Measurements from ENCODE around the gene COL1A2.

Gene COL1A2

DNA sequence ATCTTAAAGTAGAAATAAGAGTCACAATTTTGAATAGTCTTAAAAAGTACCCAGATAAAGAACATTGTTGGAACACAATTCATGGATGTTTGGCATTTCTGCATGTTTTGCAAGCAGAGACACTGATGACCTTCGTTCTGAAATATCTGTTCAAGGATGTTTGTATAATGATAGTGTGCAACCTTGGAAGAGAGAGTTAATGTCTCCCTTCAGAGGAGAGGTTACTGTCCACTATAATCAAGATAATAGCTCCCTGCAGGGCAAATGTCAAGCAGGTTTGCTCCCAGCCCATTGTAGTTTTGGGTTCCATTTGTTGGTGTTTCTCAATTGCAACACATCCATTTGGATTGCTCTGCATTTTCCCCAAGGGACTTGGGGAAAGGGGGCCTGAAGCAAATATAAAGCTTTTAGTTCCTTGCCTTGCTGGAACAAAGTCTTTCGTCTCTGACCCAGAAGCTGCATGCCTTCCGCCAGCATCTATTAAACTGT lies 45.2 kb downstream of the COL1A2 start:
- no peaks in the 10 kb centered on the region for H3K27me3 ChIP-seq (ENCODE audit: control insufficient read depth, insufficient read depth, low read length)
- no peak overlapping the region for H3K27ac ChIP-seq (ENCODE audit: low read length)
- H3K9ac ChIP-seq (ENCODE audit: low read length), result no peak overlapping the region
- peaks cover 8% of the 10 kb centered on the region for H3K4me1 ChIP-seq (ENCODE audit: control insufficient read depth, low read depth, low read length)
- H3K9me3 ChIP-seq (ENCODE audit: control insufficient read depth, low read depth, low read length), result no peaks in the 10 kb centered on the region
- no peak overlapping the region for H3K4me3 ChIP-seq (ENCODE audit: low read length)
- H3K36me3 ChIP-seq (ENCODE audit: control insufficient read depth, low read depth, low read length), result no peaks in the 10 kb centered on the region

DNA sequence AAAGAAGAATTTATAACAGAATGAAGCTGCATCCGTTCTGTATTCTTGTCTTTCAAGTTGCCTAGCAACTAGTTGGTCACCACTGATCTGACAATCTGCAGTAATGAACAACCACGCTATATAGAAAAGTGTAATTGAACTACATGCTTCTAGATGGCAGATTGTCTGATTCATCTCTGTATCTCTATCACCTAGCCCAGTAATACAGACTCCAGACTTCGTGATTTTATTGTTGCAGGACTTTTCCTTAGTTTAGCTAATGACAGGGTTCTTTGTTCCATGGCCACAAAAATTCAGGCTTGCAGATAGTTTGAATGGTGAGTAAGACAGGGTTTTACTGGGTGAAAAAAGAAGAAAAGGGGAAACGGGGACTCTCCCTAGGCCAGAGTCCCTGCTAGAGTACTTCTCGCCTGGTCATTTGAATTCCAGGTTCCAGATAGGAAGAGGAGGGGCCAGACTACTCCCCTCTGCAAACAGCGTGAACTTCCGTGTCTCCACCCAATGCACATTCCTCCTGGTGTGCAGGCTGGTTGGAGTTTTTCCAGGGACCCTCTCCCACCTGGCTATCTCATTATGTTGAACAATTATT lies 45.9 kb downstream of the COL1A2 start:
- no peaks in the 10 kb centered on the region for H3K36me3 ChIP-seq (ENCODE audit: control insufficient read depth, low read depth, low read length)
- H3K4me3 ChIP-seq (ENCODE audit: low read length), result no peak overlapping the region
- no peak overlapping the region for H3K9ac ChIP-seq (ENCODE audit: low read length)
- H3K27ac ChIP-seq (ENCODE audit: low read length), result no peak overlapping the region
- no peaks in the 10 kb centered on the region for H3K9me3 ChIP-seq (ENCODE audit: control insufficient read depth, low read depth, low read length)
- peaks cover 8% of the 10 kb centered on the region for H3K4me1 ChIP-seq (ENCODE audit: control insufficient read depth, low read depth, low read length)
- H3K27me3 ChIP-seq (ENCODE audit: control insufficient read depth, insufficient read depth, low read length), result no peaks in the 10 kb centered on the region

DNA sequence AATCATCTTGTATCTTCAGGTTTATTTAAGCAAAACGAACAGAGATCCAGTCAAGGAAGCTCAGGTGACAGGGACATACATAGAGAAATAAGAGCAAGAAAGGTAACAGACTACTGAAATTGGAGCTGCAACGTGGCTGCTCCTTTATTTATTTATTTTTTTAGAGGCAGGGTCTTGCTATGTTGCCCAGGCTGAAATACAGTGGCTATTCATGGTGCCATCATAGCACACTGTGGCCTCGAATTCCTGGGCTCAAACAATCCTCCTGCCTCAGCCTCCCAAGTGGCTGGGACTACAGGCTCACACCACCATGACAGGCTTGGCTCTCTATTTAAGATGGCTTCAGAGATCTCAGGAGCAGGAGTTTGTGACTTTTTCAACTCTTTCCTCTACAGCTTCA lies 46.4 kb downstream of the COL1A2 start:
- no peak overlapping the region for H3K27ac ChIP-seq (ENCODE audit: low read length)
- no peaks in the 10 kb centered on the region for H3K27me3 ChIP-seq (ENCODE audit: control insufficient read depth, insufficient read depth, low read length)
- H3K9me3 ChIP-seq (ENCODE audit: control insufficient read depth, low read depth, low read length), result no peaks in the 10 kb centered on the region
- no peaks in the 10 kb centered on the region for H3K36me3 ChIP-seq (ENCODE audit: control insufficient read depth, low read depth, low read length)
- no peak overlapping the region for H3K4me3 ChIP-seq (ENCODE audit: low read length)
- H3K4me1 ChIP-seq (ENCODE audit: control insufficient read depth, low read depth, low read length), result peaks cover 8% of the 10 kb centered on the region
- no peak overlapping the region for H3K9ac ChIP-seq (ENCODE audit: low read length)

DNA sequence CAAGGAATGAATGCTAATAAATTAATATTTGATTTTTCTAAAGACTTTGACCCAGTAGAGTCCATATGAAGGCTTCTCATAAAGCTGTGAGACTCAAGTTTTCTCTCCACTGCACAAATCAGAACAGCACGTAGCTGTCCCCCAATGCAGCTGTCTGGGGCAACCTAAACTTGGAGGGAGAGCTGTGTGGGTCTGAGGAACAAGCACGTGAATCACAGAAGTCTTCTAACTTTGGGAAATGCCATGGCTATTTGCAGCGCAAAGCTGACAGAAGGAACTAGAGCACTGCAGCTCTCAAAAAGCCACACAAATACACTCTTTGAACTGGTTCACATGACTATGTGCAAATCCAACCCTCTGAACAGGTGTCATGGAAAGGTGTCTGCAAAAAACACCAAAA lies 47.9 kb downstream of the COL1A2 start:
- Histone ChIP-seq H3K9ac (ENCODE audit: low read length) (no peak overlapping the region), H3K9me3 (ENCODE audit: control insufficient read depth, low read depth, low read length) (no peaks in the 10 kb centered on the region), H3K36me3 (ENCODE audit: control insufficient read depth, low read depth, low read length) (no peaks in the 10 kb centered on the region), H3K4me1 (ENCODE audit: control insufficient read depth, low read depth, low read length) (peaks cover 8% of the 10 kb centered on the region), H3K27me3 (ENCODE audit: control insufficient read depth, insufficient read depth, low read length) (no peaks in the 10 kb centered on the region), H3K4me3 (ENCODE audit: low read length) (no peak overlapping the region), H3K27ac (ENCODE audit: low read length) (no peak overlapping the region)

DNA sequence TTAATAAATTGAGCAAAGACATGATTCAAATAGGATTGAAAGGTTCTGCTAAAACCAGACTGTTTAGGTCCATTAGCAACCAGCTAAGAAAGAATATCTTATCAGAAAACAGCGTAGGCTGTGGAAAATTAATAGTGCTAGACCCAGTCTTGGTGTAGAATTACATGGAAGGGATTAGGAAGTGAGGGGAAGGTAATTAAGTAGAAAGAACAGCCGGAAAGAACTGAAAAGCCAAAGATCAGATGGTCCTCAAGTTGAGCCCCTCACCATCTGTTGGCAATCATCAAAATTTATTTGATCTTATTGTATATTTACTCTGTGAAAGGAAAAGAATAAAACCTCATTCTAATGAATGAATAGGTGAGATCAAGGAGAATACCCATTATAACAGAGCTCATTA lies 50.1 kb downstream of the COL1A2 start:
- Histone ChIP-seq H3K9ac (ENCODE audit: low read length) (no peak overlapping the region), H3K4me3 (ENCODE audit: low read length) (no peak overlapping the region)

DNA sequence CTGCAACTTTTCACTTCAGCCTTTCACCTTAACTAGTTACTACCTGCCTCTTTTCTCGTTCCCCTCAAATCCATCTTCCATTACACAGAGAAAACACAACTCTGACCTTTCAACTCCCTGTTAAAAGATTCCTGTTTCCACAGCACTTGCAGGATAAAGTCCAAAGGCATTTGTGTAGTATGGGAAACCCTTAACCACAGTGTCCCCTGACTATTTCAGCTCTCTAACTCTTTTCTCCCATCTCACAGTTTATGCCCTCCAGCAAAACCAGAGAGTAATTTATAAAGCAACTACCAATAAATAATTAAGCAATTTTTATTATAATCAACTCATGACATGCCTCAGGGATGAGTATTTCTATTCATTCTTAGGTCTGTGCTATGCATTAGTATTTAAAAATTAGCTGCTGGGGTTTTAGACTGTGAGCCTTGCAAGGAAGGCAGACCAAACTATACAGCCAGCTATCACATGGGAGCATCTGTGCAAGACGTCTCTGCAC lies 51.0 kb downstream of the COL1A2 start:
- Histone ChIP-seq H3K36me3 (ENCODE audit: control insufficient read depth, low read depth, low read length) (no peaks in the 10 kb centered on the region), H3K9ac (ENCODE audit: low read length) (no peak overlapping the region), H3K4me1 (ENCODE audit: control insufficient read depth, low read depth, low read length) (no peaks in the 10 kb centered on the region), H3K27ac (ENCODE audit: low read length) (no peak overlapping the region), H3K27me3 (ENCODE audit: control insufficient read depth, insufficient read depth, low read length) (no peaks in the 10 kb centered on the region), H3K4me3 (ENCODE audit: low read length) (no peak overlapping the region), H3K9me3 (ENCODE audit: control insufficient read depth, low read depth, low read length) (no peaks in the 10 kb centered on the region)

More for the DNA sequence above, 50.1 kb downstream of the COL1A2 start:
- H3K9me3 ChIP-seq (ENCODE audit: control insufficient read depth, low read depth, low read length), result no peaks in the 10 kb centered on the region
- no peaks in the 10 kb centered on the region for H3K27me3 ChIP-seq (ENCODE audit: control insufficient read depth, insufficient read depth, low read length)
- no peak overlapping the region for H3K27ac ChIP-seq (ENCODE audit: low read length)
- no peaks in the 10 kb centered on the region for H3K36me3 ChIP-seq (ENCODE audit: control insufficient read depth, low read depth, low read length)
- peaks cover 7% of the 10 kb centered on the region for H3K4me1 ChIP-seq (ENCODE audit: control insufficient read depth, low read depth, low read length)

DNA sequence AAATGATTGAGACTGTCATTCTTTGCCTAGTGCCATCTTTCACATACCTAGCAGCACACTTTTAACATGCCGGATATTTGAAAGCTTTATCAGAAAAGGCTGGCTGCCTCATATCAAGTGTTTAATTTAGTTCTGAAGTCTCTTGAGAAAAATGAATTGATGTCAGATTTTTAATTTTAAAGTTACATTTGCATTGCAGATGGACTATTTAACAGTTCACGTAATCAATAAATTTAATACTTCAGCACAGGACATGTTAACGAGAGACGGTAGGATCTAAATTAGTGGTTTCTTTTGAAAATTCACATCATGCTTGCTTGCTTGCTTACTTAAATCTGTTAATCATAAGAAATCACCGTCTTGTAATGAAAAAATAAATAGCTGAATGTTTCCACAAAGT lies 51.6 kb downstream of the COL1A2 start:
- Histone ChIP-seq H3K36me3 (ENCODE audit: control insufficient read depth, low read depth, low read length) (no peaks in the 10 kb centered on the region), H3K9me3 (ENCODE audit: control insufficient read depth, low read depth, low read length) (no peaks in the 10 kb centered on the region), H3K9ac (ENCODE audit: low read length) (no peak overlapping the region), H3K27ac (ENCODE audit: low read length) (no peak overlapping the region), H3K4me3 (ENCODE audit: low read length) (no peak overlapping the region), H3K4me1 (ENCODE audit: control insufficient read depth, low read depth, low read length) (no peaks in the 10 kb centered on the region), H3K27me3 (ENCODE audit: control insufficient read depth, insufficient read depth, low read length) (no peaks in the 10 kb centered on the region)

DNA sequence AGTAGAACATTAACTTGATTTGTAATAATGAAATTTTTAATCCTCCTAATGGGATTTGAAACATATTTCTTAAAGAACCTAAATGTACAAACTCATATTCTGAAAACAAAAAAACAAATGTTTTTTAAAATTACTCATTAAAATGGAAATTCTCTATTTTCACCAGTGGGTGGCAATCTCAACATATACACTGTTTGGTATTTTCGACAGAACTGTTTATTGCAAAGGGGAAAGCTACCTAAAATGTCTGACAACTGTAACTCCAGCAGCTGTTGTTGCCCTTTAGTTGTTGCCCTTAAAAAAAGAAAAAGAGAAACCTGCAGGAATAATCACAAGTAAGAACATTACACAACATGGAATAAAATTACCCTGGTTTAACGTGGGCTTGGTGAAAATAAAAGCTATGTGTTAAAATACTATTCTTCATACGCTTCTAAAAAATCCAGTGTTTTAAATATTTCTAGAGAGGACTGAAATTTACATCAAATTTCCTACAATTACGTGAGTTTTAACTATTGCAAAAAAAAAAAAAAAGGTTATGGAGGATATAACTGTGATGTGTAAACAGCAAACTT lies 54.5 kb downstream of the COL1A2 start:
- no peak overlapping the region for H3K4me3 ChIP-seq (ENCODE audit: low read length)
- no peaks in the 10 kb centered on the region for H3K27me3 ChIP-seq (ENCODE audit: control insufficient read depth, insufficient read depth, low read length)
- H3K9ac ChIP-seq (ENCODE audit: low read length), result no peak overlapping the region
- no peaks in the 10 kb centered on the region for H3K4me1 ChIP-seq (ENCODE audit: control insufficient read depth, low read depth, low read length)
- no peaks in the 10 kb centered on the region for H3K9me3 ChIP-seq (ENCODE audit: control insufficient read depth, low read depth, low read length)
- H3K27ac ChIP-seq (ENCODE audit: low read length), result no peak overlapping the region
- no peaks in the 10 kb centered on the region for H3K36me3 ChIP-seq (ENCODE audit: control insufficient read depth, low read depth, low read length)

DNA sequence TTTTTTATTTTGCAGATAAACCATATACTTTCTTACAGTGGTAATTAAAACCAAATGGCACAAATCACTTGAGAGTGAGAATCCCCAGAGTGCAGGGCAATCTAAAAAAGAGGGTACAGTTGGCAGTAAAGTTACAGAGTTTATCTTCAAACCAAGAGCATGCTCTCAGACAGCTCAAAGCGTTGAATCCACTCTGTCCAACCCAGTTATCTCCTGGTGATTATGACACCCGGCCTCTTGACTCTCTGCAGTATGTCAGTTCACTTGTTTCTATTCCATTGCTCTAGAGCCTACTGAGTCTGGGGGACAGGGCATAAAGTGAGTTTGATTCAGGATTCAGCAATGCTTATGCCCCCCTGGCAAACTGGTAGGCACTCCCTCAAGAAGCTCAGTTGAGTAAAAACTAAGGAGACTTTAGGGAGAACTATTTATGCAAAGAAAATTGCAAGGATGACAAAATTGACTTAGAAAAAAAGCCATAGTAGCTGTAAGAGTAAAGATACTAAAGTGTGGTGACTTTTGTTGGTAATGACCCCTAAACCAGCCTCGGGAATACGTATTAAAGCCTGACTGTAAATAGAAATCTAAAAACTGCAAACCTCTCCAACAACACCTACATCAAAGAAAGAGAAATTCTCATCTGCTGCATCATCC lies 55.5 kb downstream of the COL1A2 start:
- Histone ChIP-seq H3K27me3 (ENCODE audit: control insufficient read depth, insufficient read depth, low read length) (no peaks in the 10 kb centered on the region), H3K27ac (ENCODE audit: low read length) (no peak overlapping the region), H3K36me3 (ENCODE audit: control insufficient read depth, low read depth, low read length) (no peaks in the 10 kb centered on the region), H3K4me3 (ENCODE audit: low read length) (no peak overlapping the region), H3K9me3 (ENCODE audit: control insufficient read depth, low read depth, low read length) (no peaks in the 10 kb centered on the region), H3K4me1 (ENCODE audit: control insufficient read depth, low read depth, low read length) (no peaks in the 10 kb centered on the region), H3K9ac (ENCODE audit: low read length) (no peak overlapping the region)

DNA sequence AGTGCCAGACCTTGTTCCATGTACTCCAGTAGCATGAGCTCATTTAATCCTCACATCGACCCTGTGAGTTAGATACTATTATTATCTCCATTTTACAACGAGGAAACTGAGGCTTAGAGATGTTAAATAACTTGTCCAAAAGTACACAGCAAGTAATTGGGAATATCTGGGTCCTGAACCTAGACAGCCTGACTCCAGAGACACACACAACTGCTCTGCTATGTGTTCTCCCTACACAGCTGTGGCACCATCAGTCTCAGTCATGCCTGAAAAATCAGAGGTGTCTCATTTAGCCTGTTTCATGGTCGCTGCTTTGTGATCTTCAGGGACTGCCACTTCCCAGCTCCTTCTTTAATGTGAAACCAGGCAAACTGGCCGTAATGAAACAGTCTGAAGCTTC lies 56.5 kb downstream of the COL1A2 start:
- H3K4me3 ChIP-seq (ENCODE audit: low read length), result no peak overlapping the region
- H3K36me3 ChIP-seq (ENCODE audit: control insufficient read depth, low read depth, low read length), result no peaks in the 10 kb centered on the region
- H3K27me3 ChIP-seq (ENCODE audit: control insufficient read depth, insufficient read depth, low read length), result no peaks in the 10 kb centered on the region
- H3K27ac ChIP-seq (ENCODE audit: low read length), result no peak overlapping the region
- H3K4me1 ChIP-seq (ENCODE audit: control insufficient read depth, low read depth, low read length), result no peaks in the 10 kb centered on the region
- H3K9me3 ChIP-seq (ENCODE audit: control insufficient read depth, low read depth, low read length), result no peaks in the 10 kb centered on the region
- no peak overlapping the region for H3K9ac ChIP-seq (ENCODE audit: low read length)

DNA sequence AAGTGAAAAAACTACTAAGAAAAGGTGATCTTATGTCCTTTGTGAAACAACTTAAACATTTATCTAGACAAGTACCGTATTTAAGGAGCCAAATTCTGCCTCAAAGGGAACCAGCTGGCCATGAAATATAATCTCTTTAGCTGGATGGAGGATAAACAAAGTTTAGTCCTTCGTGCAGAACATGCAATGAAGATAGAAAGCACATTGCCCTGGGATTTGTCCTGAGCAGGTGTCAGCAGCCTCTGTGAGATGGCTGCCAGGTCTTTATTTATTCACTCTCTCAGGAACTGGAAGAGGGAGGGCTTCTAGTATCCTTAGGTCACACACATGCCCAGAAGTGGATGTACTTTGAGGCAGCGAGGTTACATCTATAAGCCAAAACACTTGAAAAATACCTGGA lies 57.5 kb downstream of the COL1A2 start:
- Histone ChIP-seq H3K9me3 (ENCODE audit: control insufficient read depth, low read depth, low read length) (no peaks in the 10 kb centered on the region), H3K36me3 (ENCODE audit: control insufficient read depth, low read depth, low read length) (no peaks in the 10 kb centered on the region), H3K9ac (ENCODE audit: low read length) (no peak overlapping the region), H3K4me1 (ENCODE audit: control insufficient read depth, low read depth, low read length) (no peaks in the 10 kb centered on the region), H3K27me3 (ENCODE audit: control insufficient read depth, insufficient read depth, low read length) (no peaks in the 10 kb centered on the region), H3K4me3 (ENCODE audit: low read length) (no peak overlapping the region), H3K27ac (ENCODE audit: low read length) (no peak overlapping the region)

DNA sequence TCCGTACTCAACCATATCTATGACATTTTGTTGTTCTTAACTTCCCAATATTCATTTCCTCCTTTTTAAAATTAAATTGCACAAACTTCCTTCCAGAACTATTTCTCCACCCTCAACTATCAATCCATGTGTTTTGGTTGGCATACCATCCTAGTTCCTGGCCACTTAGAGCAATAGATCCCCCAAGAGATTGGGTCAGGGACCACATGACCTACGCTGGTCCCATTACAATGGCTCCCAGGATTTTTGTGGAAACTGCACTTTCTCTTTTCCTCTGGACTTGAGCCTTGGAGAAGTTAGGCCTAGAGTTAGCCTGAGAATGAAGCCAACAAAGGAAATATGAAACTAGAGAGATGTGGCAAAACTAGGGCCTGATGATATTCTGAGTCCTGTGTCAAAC lies 59.2 kb downstream of the COL1A2 start:
- Histone ChIP-seq H3K36me3 (ENCODE audit: control insufficient read depth, low read depth, low read length) (no peaks in the 10 kb centered on the region), H3K9ac (ENCODE audit: low read length) (no peak overlapping the region), H3K4me1 (ENCODE audit: control insufficient read depth, low read depth, low read length) (no peaks in the 10 kb centered on the region), H3K4me3 (ENCODE audit: low read length) (no peak overlapping the region), H3K9me3 (ENCODE audit: control insufficient read depth, low read depth, low read length) (no peaks in the 10 kb centered on the region), H3K27ac (ENCODE audit: low read length) (no peak overlapping the region), H3K27me3 (ENCODE audit: control insufficient read depth, insufficient read depth, low read length) (no peaks in the 10 kb centered on the region)

All from iPS-18a (cell line).